Suprapubic skin (tissue), 3 donors: ENCODE results near the gene GDI2.

ENCODE experiments used
- POLR2AphosphoS5 ChIP-seq, 3 donors: sonication (generic); formaldehyde crosslinking; IDR thresholded peaks; one replicate each; pipeline ENCODE4 v1.6.1; 2017; ENCODE audit warnings: antibody characterized with exemption in 3 of 3
- TF ChIP-seq, protein P1 (sequence below), 2 donors: fragments of 200-600 bp in 1 of 2; fragments of 450-650 bp in 1 of 2; sonication (generic) in 1 of 2; IDR thresholded peaks; one replicate each; pipeline ENCODE4 v1.5.1; 2016 to 2019; ENCODE audit warnings: antibody characterized with exemption in 2 of 2, mild to moderate bottlenecking in 1 of 2, moderate library complexity in 1 of 2

GRCh38 chr10:5741276-5741675 lies 72.0 kb downstream of the GDI2 start:
- TF ChIP-seq, protein P1, sequence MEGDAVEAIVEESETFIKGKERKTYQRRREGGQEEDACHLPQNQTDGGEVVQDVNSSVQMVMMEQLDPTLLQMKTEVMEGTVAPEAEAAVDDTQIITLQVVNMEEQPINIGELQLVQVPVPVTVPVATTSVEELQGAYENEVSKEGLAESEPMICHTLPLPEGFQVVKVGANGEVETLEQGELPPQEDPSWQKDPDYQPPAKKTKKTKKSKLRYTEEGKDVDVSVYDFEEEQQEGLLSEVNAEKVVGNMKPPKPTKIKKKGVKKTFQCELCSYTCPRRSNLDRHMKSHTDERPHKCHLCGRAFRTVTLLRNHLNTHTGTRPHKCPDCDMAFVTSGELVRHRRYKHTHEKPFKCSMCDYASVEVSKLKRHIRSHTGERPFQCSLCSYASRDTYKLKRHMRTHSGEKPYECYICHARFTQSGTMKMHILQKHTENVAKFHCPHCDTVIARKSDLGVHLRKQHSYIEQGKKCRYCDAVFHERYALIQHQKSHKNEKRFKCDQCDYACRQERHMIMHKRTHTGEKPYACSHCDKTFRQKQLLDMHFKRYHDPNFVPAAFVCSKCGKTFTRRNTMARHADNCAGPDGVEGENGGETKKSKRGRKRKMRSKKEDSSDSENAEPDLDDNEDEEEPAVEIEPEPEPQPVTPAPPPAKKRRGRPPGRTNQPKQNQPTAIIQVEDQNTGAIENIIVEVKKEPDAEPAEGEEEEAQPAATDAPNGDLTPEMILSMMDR (IDR thresholded peaks at IDR 0.05), result no peak
- TF ChIP-seq POLR2AphosphoS5 (IDR thresholded peaks at IDR 0.05), result no peak
